ENCODE results near the gene TRIM67. TPM values are rescaled to one million over a fixed set of nuclear protein-coding genes. Genes with fewer than 3 reads are reported as not detected.

TRIM67 gene
- total RNA-seq, 2 donors from 2014 or later = not detected

DNA sequence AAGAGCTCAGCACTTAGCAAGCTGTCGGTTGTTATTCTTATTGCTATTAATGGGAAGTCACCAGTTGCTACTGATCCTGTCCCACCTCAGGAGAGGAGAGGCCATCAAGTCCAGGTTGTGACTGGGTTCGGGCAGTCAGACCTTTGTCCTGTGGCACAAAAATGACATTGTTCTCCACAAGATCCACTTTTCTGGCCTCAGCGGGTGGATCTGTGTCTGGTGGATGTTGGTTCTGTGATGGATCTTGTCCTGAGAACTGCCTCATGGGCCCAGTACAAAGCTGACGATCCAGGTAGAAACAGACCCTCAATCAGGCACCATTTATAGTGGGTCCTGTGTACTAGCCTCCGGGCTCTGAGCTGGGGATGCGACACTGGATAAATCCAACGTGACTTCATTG is 26.9 kb downstream of the TRIM67 start:
- DNase-seq (ENCODE audit: low spot score) (no peak), ATAC-seq (ENCODE audit: insufficient number of reproducible peaks, low FRiP score, low read depth) (no peak)
- no peaks in the 10 kb centered on the region for H3K36me3 ChIP-seq
- H3K9me3 ChIP-seq = no peaks in the 10 kb centered on the region
- H3K4me1 ChIP-seq (ENCODE audit: control insufficient read depth in 1 of 2, low read depth in 2 of 2) = no peaks in the 10 kb centered on the region
- no peak overlapping the region for H3K27ac ChIP-seq
- no peak overlapping the region for H3K4me3 ChIP-seq
- no peak for TF ChIP-seq CTCF (IDR thresholded peaks at IDR 0.05)
- no peaks in the 10 kb centered on the region for H3K27me3 ChIP-seq (replicated peaks; ENCODE audit: insufficient read depth)

GRCh38 chr1:231189683-231190270 is 27.9 kb downstream of the TRIM67 start:
- H3K27ac ChIP-seq = no peak overlapping the region
- no peaks in the 10 kb centered on the region for H3K4me1 ChIP-seq (ENCODE audit: control insufficient read depth in 1 of 2, low read depth in 2 of 2)
- H3K4me3 ChIP-seq = no peak overlapping the region
- H3K9me3 ChIP-seq = no peaks in the 10 kb centered on the region
- no peaks in the 10 kb centered on the region for H3K36me3 ChIP-seq
- no peaks in the 10 kb centered on the region for H3K27me3 ChIP-seq (replicated peaks; ENCODE audit: insufficient read depth)
- ATAC-seq (ENCODE audit: insufficient number of reproducible peaks, low FRiP score, low read depth) (no peak), DNase-seq (ENCODE audit: low spot score) (no peak)
- TF ChIP-seq CTCF (IDR thresholded peaks at IDR 0.05) = no peak

DNA sequence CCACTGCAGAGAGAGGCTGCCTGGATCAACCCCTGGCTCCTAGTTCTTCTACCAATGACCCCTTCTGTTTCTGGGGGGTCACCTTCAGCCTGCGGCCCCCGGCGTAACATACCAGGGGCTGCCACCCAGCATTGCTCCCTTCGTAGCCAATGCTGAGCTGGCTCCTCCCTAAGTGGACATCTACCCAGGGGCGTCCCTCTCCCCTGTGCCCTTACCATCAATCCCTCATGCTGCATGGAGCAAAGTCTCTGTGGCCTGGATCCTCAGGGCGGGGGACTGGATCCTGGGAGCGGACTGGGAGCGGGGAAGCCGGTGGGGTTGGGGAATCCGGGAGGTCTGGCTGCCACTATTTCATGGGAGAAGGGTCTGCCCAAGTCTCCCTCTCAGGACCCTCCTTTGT is 28.6 kb downstream of the TRIM67 start:
- Histone ChIP-seq H3K4me1 (ENCODE audit: control insufficient read depth in 1 of 2, low read depth in 2 of 2) (no peaks in the 10 kb centered on the region), H3K27ac (no peak overlapping the region), H3K27me3 (replicated peaks; ENCODE audit: insufficient read depth) (no peaks in the 10 kb centered on the region), H3K36me3 (no peaks in the 10 kb centered on the region), H3K4me3 (no peak overlapping the region), H3K9me3 (no peaks in the 10 kb centered on the region)
- TF ChIP-seq CTCF (IDR thresholded peaks at IDR 0.05) = no peak
- DNase-seq (ENCODE audit: low spot score) (no peak), ATAC-seq (ENCODE audit: insufficient number of reproducible peaks, low FRiP score, low read depth) (no peak)

DNA sequence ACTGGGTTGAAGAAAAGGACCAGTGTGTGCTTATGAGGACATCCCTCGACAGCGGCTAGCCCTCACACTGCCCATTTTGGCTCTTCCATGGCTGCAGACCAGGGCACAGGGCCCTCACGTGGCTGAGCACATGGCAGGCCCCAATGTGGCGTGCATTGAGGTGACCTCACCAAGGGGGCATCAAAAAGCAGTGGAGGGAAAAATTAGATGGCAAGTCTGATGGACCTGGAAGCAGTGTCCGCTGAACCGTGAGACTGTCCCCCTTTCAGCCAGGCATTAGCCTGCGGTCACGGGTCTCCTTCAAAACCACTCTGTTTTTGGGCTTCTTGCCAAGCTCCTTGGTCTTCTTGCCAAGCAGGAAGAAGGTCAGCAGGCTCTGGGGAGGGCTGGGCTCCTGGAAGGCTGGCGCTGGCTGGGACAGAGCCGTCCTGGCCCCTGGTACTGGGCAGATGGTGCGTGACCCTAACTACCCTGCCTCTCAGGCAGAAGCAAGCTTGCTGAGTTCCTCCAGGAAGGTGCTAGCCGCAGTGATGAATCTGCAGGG is 30.8 kb downstream of the TRIM67 start:
- DNase-seq (ENCODE audit: low spot score) (no peak), ATAC-seq (ENCODE audit: insufficient number of reproducible peaks, low FRiP score, low read depth) (no peak)
- Histone ChIP-seq H3K4me1 (ENCODE audit: control insufficient read depth in 1 of 2, low read depth in 2 of 2) (no peaks in the 10 kb centered on the region), H3K4me3 (no peak overlapping the region), H3K27ac (no peak overlapping the region), H3K36me3 (no peaks in the 10 kb centered on the region), H3K9me3 (no peaks in the 10 kb centered on the region), H3K27me3 (replicated peaks; ENCODE audit: insufficient read depth) (no peaks in the 10 kb centered on the region)
- no peak for TF ChIP-seq CTCF (IDR thresholded peaks at IDR 0.05)

DNA sequence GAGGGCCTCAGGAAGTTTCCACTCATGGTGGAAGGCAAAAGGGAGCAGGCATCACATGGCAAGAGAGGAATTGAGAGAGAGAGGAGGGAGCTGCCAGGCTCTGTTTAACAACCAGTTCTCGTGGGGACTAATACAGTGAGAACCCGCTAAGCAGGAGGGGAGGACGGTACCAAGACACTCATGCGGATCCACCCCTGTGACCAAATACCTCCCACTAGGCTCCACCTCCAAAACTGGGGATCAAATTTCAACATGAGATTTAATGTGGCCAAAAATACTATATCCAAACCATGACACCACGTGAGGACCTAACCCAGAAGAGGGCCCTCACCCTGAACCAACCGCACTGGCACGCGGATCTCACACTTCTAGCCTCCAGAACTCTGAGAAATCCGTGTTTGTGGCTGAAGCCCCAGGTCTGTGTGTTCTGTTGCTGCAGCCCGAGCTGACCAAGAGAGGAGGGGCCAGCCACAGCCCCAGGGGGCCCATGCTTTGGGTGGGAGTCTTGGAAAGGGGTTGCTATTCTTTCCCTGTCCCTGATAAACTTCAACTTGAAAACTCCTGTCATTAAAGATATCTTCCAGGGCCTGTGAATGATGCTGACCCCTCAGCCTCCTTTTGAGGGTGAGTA is 32.0 kb downstream of the TRIM67 start:
- ATAC-seq (ENCODE audit: insufficient number of reproducible peaks, low FRiP score, low read depth) = no peak
- DNase-seq (ENCODE audit: low spot score) = no peak
- H3K27ac ChIP-seq = no peak overlapping the region
- no peak overlapping the region for H3K4me3 ChIP-seq
- TF ChIP-seq CTCF (IDR thresholded peaks at IDR 0.05) = no peak
- H3K4me1 ChIP-seq (ENCODE audit: control insufficient read depth in 1 of 2, low read depth in 2 of 2) = no peaks in the 10 kb centered on the region
- H3K36me3 ChIP-seq = no peaks in the 10 kb centered on the region
- H3K9me3 ChIP-seq = no peaks in the 10 kb centered on the region
- no peaks in the 10 kb centered on the region for H3K27me3 ChIP-seq (replicated peaks; ENCODE audit: insufficient read depth)
